ENCODE measurements around the gene ANKRD34B.

- no peak for TF ChIP-seq EZH2phosphoT487 (IDR thresholded peaks at IDR 0.05; ENCODE audit: insufficient read depth, low read depth)
- TF ChIP-seq EZH2 (IDR thresholded peaks at IDR 0.05; ENCODE audit: insufficient read depth, poor library complexity, severe bottlenecking) = no peak
Measured at GRCh38 chr5:80554646-80555045, 15.4 kb downstream of the ANKRD34B start.
